Renal cortex interstitium (tissue), 11 donors: ENCODE results near the gene HCST. TPM values are rescaled to one million over a fixed set of nuclear protein-coding genes. Genes with fewer than 3 reads are reported as not detected.
"Not testable (repeated sequence)": the region's sequence is repeated elsewhere in the genome, so short reads cannot be mapped to it uniquely, and the experiment has no call there.

Source experiments
- DNase-seq, 11 donors: peaks; one replicate each; pipeline ENCODE4 v3.0.0-alpha.2; 2013; ENCODE audit warnings: low read depth in 9 of 11, low spot score in 4 of 11; ENCODE audit errors: extremely low read depth in 1 of 11
- polyA plus RNA-seq, 3 donors: library from polyadenylated mRNA; unstranded; fragments of 120-200 nt; gene quantifications; one replicate each; pipeline ENCODE4 v1.2.1, GENCODE V29; 2013; ENCODE audit not compliant: insufficient read length in 3 of 3

Gene HCST
- polyA plus RNA-seq, 3 donors: 3.3 to 5.4 (median 5.3) TPM

DNA sequence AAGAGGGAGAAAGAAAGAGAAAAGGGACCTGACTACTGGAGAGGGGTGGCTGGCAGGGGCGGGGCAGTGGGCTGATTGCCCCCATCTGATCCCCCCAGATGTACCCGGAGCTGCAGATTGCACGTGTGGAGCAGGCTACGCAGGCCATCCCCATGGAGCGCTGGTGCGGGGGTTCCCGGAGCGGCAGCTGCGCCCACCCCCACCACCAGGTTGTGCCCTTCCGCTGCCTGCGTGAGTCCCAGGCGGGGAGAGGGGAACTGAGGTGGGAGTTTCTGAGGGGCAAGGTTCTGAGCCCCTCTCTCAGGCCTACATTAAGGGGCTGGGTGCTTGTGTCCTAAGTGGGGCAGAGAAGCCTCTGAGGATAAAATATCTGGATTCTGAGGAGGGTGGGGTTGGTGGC is 31.5 kb upstream of the HCST start:
- DNase-seq: no peak

DNA sequence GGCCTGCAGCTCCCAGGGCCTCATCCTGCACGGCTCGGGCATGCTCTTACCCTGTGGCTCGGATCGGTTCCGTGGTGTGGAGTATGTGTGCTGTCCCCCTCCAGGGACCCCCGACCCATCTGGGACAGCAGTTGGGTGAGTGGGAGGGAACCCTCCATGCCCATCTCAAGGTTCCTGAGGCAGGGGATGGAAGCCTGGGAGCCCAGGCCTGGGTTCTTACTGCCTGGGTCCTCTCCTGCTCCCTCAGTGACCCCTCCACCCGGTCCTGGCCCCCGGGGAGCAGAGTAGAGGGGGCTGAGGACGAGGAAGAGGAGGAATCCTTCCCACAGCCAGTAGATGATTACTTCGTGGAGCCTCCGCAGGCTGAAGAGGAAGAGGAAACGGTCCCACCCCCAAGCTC is 30.7 kb upstream of the HCST start:
- DNase-seq: no peak

DNA sequence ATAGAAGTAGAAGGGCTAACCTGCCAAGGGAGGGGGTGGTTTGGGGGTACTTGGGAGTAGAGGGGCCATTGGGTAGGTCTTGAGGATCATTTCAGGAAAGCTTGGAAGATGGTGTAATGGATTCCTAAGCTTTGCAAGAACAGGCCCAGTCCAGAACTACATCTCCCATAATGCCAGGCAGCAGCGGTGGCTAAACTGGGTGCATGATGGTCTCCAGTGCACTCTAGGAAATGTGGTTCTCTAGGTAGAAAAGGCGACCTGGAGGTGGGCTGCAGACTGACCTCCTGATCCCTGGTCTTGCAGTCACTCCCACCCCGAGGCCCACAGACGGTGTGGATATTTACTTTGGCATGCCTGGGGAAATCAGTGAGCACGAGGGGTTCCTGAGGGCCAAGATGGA is 30.1 kb upstream of the HCST start:
- DNase-seq: no peak

DNA sequence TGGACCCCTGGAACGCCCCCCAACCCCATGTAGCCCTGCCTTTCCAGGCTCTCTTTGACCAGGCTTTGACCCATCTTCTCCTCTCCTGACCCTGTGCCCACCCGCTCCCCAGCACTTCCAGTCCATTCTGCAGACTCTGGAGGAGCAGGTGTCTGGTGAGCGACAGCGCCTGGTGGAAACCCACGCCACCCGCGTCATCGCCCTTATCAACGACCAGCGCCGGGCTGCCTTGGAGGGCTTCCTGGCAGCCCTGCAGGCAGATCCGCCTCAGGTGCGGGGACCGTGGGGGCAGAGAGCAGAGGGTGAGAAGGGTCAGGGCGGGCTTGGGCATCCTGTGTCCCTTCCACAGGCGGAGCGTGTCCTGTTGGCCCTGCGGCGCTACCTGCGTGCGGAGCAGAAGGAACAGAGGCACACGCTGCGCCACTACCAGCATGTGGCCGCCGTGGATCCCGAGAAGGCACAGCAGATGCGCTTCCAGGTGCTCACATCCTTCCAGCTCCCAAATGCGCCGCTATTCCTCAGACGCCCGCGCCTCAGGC is 27.9 kb upstream of the HCST start:
- DNase-seq: no peak

DNA sequence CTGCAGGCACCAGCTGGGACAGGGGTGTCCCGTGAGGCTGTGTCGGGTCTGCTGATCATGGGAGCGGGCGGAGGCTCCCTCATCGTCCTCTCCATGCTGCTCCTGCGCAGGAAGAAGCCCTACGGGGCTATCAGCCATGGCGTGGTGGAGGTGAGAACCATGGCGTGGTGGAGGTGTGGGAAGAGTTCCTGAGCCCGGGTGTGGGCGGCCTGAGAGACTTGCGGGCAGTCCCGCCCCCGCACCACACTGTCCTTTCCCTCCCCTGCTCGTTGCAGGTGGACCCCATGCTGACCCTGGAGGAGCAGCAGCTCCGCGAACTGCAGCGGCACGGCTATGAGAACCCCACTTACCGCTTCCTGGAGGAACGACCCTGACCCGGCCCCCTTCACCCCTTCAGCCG is 23.3 kb upstream of the HCST start:
- DNase-seq: no peak

DNA sequence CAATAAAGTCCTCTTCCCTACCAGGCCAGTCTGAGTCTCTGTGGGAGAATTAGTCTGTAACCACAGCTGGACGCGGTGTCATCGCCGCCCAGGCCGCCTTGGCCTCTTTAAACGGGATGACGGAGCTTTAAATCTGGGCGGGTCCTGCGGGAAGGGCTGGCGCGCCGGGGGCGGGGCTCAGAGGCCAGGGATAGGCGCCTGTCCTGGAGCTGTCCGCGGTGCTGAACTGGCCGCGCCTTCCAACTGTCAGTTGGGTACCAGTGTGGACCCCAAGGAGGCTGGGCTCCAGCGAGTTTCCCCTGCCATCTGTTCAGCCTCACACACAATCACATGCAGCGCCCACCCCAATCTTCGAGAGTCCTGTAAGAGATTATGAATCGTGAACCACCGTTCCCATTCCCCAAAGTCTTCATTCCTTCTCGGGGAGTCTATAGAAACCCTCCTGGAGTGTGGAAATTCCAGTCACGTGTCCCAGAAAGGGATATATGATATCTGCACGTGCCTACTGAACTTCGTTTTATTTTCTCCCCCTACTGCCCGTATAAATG is 22.5 kb upstream of the HCST start:
- peak in 7 of 11 donors; percentile 80 to 86 (median 85) for DNase-seq

DNA sequence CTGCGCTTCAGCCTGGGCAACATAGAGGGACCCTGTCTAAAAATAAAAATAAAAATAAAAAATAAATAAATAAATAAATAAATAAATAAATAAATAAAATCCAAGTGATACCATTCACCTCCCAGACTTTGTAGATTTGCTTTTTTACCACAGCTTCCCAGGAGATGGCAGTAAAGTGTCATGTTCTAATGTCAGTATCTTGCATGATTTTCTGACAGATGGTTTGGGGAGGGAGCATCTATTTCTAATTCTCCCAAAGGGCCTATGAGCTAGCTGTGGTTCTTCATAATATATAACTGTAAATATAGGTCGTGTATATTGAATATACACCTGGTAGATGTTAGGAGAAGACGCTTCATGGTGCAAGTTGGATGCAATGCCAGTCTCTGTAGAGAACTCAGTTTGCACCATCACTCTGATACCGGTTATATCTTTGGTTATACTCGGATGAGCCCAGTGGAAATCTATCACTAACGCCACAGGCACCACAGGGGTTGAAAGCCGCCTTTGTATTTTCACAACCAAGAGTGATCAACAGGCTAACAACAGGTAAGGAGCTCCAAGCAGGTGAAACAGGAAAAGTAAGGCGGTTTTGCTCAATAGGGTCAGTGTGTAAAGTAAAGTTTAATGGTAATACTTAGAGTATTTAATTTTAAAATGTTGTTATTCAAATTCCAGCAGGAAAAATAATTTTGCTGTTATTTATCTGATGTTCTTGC is 20.1 kb upstream of the HCST start:
- DNase-seq: peak in 4 of 11 donors; percentile 55 to 81 (median 72)

DNA sequence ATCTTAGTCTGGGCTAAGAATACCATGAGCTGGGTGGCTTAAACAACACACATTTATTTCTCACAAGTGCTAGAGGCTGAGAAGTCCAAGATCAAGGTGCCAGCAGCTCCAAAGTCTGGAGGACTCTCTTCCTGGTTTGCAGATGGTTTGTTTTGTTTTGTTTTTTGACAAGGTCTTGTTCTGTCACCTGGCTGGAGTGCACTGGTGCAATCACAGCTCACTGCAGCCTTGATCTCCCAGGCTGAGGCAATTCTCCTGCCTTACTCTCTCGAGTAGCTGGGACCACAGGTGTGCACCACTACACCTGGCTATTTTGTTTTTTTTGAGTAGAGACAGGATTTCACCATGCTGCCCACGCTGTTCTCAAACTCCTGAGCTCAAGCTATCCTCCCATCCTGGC is 18.4 kb upstream of the HCST start:
- no peak for DNase-seq

DNA sequence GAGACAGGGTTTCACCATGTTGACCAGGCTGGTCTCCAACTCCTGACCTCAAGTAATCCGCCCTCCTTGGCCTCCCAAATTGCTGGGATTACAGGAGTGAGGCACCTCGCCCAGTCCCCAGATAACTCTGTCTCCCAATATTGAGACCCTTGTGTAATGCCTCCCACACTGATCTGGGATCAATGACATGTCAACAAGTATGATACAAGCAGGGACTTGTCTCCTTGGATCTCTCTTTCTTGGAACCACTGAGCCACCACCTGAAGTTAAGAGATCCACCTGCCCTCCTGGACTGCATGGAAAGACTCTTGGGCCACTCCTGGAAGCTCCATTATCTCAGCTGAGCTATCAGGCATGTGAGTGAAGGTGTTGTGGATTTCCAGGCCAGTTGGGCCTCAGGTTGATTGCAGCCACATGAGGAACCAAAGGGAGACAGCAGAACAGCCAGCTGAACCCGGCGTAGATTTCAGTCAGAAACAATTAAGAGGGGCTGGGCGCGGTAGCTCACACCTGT is 17.0 kb upstream of the HCST start:
- DNase-seq: no peak

DNA sequence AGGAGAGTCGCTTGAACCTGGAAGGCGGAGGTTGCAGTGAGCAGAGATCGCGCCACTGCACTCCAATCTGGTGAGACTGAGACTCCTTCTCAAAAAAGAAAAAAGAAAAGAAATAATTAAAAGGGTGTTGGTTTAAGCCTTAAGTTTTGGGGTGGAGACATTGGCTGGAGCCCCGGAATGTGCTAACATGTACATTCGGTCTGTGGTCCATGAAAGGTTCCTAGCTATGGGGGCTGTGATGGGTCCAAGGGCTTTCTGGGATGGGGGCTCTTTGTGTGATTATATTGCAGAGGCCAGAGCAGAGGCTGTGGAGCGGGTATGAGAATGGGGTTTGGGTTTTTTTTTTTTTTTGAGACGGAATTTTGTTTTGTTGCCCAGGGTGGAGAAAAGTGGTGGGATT is 16.4 kb upstream of the HCST start:
- no peak for DNase-seq

DNA sequence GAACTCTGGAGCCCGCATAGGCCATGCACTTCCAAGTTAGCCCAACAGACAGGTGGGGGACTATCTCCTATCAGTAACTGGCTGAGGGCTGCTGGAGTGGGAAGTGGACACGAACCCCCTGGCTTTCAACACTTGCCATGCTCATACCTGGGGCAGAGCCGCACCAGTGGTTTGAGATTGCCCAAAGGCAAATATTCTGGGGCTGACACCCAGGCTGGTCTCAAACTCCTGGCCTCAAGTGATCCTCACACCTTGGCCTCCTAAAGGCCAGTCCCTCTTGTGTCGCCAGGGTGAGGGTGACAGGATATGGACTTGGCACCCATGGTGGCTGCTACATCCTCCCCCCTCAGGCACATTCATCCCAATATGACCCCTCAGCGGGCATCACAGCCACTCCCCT is 15.1 kb upstream of the HCST start:
- no peak for DNase-seq

DNA sequence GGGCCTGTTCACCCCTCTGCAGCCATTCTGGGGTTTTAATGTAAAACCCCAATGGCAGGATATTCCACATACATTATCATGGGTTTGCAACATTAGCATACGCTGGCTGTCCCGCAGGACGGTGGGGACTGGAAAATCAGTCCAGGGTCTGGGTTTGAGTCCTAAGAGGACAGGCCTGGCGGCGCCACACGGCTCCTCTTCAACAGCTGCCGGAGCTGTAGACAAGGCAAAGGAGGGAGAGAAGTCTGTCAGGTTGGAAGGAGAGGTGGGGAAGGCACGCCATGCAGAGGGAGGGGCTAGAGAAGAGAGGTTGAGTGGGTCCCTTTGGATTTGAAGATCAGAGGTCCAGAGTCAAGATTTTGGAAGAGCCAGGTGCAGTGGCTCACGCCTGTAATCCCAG is 13.9 kb upstream of the HCST start:
- DNase-seq: no peak

DNA sequence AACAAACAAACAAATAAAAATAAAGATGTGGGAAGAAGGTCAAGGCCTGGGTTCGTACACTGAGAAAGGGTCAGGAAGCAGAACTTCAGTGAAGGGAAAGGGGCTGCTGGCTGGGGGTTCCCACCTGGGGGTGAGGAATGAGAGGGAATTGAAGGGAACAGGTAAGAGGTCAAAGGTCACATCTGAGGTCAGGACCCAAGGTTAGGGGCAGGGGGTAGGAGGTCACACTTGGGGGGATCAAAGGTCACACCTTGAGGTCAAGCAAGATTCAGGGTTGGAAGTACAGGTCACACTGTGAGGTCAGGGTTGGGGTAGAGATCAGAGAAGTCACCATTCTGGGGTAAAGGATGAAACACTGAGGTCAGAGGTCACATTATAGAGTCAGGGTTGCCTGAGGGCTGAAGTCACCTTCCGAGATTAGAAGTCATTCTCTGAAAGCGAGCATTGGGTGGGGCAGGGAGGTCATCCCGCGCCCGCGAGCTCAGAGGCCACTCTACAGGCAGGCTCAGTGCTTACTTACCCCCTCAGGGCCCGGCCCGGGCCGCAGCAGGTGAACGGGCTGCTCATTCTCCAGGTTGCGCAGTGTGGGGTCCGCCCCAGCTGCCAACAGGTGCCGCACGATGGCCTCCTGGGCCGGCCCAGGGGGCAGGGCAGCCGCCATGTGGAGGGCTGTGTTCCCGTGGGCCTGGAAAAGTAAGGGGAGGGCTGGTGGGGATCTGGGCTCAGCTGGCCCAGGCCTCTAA is 12.8 kb upstream of the HCST start:
- no peak for DNase-seq

DNA sequence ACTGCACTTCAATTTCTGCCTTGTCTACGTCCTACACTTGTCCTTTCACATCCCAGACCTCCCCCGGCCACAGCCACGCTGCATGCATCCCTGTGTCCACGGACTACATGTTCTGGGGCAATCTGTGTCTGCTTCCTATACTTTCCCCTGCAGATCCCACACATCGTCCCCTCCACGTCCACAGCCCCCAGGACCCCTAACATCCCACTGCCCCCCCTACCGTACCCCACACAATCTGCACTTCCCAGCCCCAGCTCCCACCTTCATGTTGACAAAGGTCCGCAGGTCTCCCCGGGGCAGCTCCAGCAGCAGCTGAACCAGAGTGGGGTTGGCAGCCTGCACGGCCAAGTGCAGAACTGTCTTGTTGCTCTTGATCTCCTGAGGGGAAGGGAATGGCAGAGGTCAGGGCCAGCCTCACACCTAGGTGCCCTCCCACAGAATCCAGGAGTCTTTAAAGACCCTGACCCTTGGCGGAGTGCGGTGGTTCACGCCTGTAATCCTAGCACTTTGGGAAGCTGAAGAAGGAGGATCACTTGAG is 12.1 kb upstream of the HCST start:
- DNase-seq: no peak

DNA sequence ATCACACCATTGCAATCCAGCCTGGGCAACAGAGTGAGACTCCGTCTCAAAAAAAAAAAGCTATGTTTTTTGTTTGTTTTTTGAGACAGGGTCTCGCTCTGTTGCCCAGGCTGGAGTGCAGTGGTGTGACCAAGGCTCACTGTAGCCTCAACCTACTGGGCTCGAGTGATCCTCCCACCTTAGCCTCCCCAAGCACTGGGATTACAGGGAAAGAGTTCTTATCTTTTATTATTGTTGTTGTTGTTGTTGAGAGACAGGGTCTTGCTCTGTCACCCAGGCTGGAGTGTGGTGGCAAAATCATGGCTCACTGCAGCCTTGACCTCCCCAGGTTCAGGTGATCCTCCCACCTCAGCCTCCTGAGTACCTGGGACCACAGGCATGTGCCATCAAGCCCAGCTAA is 10.5 kb upstream of the HCST start:
- DNase-seq: not testable (repeated sequence)

DNA sequence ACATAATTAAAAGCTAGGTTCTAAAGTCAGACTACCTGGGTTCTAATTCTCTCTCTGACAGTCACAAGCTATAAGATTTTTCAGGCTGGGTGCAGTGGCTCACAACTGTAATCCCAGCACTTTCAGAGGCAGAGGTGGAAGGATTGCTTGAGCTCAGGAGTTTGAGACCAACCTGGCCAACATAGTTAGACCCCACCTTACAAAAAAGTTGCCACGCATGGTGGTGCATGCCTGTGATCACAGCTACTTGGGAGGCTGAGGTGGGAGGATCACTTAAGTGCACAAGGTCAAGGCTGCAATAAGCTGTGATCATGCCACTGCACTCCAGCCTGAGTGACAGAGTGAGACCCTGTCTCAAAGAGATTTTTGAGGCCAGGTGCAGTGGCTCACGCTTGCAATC is 8.0 kb upstream of the HCST start:
- DNase-seq: no peak

DNA sequence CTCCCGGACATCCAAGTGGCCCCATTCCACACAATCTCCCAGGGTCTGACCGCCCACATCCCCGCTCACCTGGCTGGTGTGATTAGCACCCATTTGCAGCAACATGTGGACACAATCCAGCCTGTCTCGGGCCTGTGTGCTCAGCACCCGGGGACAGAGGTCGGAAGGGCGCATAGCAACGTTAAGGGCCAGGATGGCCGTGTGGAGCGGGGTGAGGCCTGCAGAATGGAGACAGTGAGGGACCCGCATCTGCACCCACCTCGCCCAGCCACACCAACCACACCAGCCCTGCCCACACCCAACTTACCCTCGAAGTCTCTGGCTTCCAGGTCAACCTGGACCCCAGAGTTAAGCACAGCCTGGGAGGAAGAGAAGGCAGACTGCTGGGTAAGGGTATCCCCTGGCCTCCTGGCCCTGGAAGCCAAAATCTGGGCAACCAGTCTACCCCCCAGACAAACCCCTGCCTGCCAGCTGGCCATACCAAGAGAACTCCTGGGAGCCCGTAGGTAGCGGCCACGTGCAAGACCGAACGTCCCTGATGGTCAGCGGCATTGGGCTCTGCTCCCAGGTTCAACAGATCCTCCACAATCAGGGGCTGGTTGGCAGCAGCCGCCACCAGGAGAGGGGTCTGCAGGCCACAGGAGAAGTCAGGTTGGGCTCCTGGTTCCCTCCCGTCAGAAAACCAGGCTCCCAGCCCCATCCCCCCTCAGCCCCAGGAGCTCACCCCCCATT is 6.3 kb upstream of the HCST start:
- DNase-seq: no peak

DNA sequence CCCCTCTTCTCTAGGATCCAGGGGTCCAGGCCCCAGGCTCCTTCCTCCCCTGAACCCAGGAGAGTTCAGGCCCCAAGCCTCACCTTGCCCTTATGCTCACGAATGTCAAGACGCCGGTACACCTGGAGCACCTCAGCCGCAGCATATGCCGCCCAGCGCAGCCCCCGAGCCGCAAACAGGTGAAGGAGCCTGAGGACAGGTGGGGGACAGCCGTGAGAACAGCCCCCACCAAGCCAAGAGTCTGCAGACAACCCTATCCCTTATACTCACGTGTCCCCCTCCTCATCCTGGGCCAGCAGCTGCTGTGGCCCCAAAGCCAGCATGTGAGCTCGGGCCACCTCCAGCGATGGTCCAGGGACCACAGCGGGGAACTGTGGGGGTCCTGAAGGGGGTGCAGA is 5.7 kb upstream of the HCST start:
- DNase-seq: no peak
